ENCODE data around the gene AP2A2. TPM values are rescaled to one million over a fixed set of nuclear protein-coding genes. Genes with fewer than 3 reads are reported as not detected.
"Not testable (repeated sequence)": the region's sequence is repeated elsewhere in the genome, so short reads cannot be mapped to it uniquely, and the experiment has no call there.

AP2A2 gene
- polyA plus RNA-seq, 1 donor, result 43.8 TPM

GRCh38 chr11:975376-975775 is 49.7 kb downstream of the AP2A2 start:
- not testable (repeated sequence) for DNase-seq (ENCODE audit: low read depth)

- DNase-seq (ENCODE audit: low read depth), result no peak
Measured at GRCh38 chr11:975827-976226, 50.2 kb downstream of the AP2A2 start.

- DNase-seq (ENCODE audit: low read depth), result no peak
Measured at GRCh38 chr11:976431-977160, 50.9 kb downstream of the AP2A2 start.

- no peak for DNase-seq (ENCODE audit: low read depth)
Measured at GRCh38 chr11:977830-978720, 52.4 kb downstream of the AP2A2 start.

GRCh38 chr11:978781-979180 is 53.1 kb downstream of the AP2A2 start:
- no peak for DNase-seq (ENCODE audit: low read depth)

GRCh38 chr11:980438-981357 is 55.0 kb downstream of the AP2A2 start:
- DNase-seq (ENCODE audit: low read depth), result no peak

GRCh38 chr11:981764-982163 is 56.1 kb downstream of the AP2A2 start:
- DNase-seq (ENCODE audit: low read depth), result no peak

GRCh38 chr11:984546-984945 is 58.9 kb downstream of the AP2A2 start:
- DNase-seq (ENCODE audit: low read depth), result no peak

- no peak for DNase-seq (ENCODE audit: low read depth)
Measured at GRCh38 chr11:985406-985805, 59.7 kb downstream of the AP2A2 start.

- DNase-seq (ENCODE audit: low read depth), result no peak
Measured at GRCh38 chr11:985848-986247, 60.2 kb downstream of the AP2A2 start.

GRCh38 chr11:986270-986951 is 60.7 kb downstream of the AP2A2 start:
- no peak for DNase-seq (ENCODE audit: low read depth)

GRCh38 chr11:986952-987305 is 61.3 kb downstream of the AP2A2 start:
- no peak for DNase-seq (ENCODE audit: low read depth)

GRCh38 chr11:987671-988070 is 62.0 kb downstream of the AP2A2 start:
- no peak for DNase-seq (ENCODE audit: low read depth)

- DNase-seq (ENCODE audit: low read depth), result no peak
Measured at GRCh38 chr11:990101-990500, 64.4 kb downstream of the AP2A2 start.

- no peak for DNase-seq (ENCODE audit: low read depth)
Measured at GRCh38 chr11:991034-991433, 65.4 kb downstream of the AP2A2 start.

- DNase-seq (ENCODE audit: low read depth), result no peak
Measured at GRCh38 chr11:991711-992307, 66.1 kb downstream of the AP2A2 start.

GRCh38 chr11:992577-992976 is 66.9 kb downstream of the AP2A2 start:
- DNase-seq (ENCODE audit: low read depth), result no peak

- DNase-seq (ENCODE audit: low read depth), result no peak
Measured at GRCh38 chr11:993632-994167, 68.0 kb downstream of the AP2A2 start.

- DNase-seq (ENCODE audit: low read depth), result no peak
Measured at GRCh38 chr11:995044-995751, 69.5 kb downstream of the AP2A2 start.
